Measurements from ENCODE around the gene SPRY2.
"Not testable (repeated sequence)": the region's sequence is repeated elsewhere in the genome, so short reads cannot be mapped to it uniquely, and the experiment has no call there.

SPRY2 gene

DNA sequence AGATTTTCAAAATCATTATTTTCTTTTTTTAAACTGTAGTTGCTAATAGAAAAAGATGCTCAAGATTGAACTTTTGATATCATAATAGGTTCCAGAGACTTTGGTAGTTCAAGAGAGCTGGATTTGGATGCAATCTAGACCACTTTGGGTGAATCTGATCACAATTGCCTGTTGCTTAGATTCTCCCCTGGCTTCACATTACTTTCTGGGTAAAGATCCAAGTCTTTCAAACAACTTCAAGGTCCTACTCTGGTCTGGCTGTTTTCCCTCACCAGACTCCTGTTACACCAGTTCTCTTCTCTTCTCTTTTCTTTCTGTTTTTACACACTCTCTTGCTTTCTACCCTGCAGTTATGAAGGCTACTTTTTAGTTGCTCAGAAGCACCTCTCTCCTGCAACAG, 7.4 kb upstream of the SPRY2 start:
- H3K36me3 ChIP-seq, result no peaks in the 10 kb centered on the region
- intact Hi-C loops (cut with DNase I; ENCODE audit: low total_unique reads), result loop anchor here (5.0 to 10.0 kb wide), 2 partner anchors 499 to 674 kb away; no protein-coding TSS in a partner anchor
- H3K27me3 ChIP-seq, result no peaks in the 10 kb centered on the region
- no peak overlapping the region for H3K4me3 ChIP-seq
- H3K27ac ChIP-seq, result no peak overlapping the region
- peaks cover 0 to 3% (median 1%) of the 10 kb centered on the region in 4 donors for H3K4me1 ChIP-seq
- TF ChIP-seq, protein P1, sequence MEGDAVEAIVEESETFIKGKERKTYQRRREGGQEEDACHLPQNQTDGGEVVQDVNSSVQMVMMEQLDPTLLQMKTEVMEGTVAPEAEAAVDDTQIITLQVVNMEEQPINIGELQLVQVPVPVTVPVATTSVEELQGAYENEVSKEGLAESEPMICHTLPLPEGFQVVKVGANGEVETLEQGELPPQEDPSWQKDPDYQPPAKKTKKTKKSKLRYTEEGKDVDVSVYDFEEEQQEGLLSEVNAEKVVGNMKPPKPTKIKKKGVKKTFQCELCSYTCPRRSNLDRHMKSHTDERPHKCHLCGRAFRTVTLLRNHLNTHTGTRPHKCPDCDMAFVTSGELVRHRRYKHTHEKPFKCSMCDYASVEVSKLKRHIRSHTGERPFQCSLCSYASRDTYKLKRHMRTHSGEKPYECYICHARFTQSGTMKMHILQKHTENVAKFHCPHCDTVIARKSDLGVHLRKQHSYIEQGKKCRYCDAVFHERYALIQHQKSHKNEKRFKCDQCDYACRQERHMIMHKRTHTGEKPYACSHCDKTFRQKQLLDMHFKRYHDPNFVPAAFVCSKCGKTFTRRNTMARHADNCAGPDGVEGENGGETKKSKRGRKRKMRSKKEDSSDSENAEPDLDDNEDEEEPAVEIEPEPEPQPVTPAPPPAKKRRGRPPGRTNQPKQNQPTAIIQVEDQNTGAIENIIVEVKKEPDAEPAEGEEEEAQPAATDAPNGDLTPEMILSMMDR (IDR thresholded peaks at IDR 0.05), result no peak
- no peak for DNase-seq
- no peaks in the 10 kb centered on the region for H3K9me3 ChIP-seq

GRCh38 chr13:80345771-80346510, 5.0 kb upstream of the SPRY2 start:
- Histone ChIP-seq H3K27ac (no peak overlapping the region), H3K9me3 (no peaks in the 10 kb centered on the region), H3K4me1 (peaks cover 0 to 11% (median 2%) of the 10 kb centered on the region in 4 donors), H3K4me3 (no peak overlapping the region), H3K27me3 (no peaks in the 10 kb centered on the region), H3K36me3 (no peaks in the 10 kb centered on the region)
- TF ChIP-seq, protein P1 (IDR thresholded peaks at IDR 0.05), result no peak
- no peak for DNase-seq
- intact Hi-C loops (cut with DNase I; ENCODE audit: low total_unique reads), result loop anchor here (5.0 to 10.0 kb wide), 2 partner anchors 501 to 671 kb away; no protein-coding TSS in a partner anchor

DNA sequence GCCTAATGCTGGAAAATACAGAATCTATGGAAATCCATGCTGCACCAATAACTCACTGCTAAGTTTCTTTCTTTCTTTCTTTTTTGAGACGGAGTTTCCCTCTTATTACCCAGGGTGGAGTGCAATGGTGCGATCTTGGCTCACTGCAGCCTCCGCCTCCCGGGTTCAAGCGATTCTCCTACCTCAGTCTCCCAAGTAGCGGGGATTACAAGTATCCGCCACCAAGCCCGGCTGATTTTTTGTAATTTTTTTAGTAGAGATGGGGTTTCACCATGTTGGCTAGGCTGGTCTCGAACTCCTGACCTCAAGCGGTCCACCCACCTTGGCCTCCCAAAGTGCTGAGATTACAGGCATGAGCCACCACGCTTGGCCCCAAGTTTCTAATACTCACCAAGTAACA, 3.1 kb upstream of the SPRY2 start:
- not testable (repeated sequence) for DNase-seq, H3K9me3 ChIP-seq, H3K36me3 ChIP-seq, H3K4me3 ChIP-seq, H3K27me3 ChIP-seq, H3K27ac ChIP-seq
- intact Hi-C loops (cut with DNase I; ENCODE audit: low total_unique reads), result loop anchor here (10.0 kb wide), 1 partner anchor 669 kb away; no protein-coding TSS in a partner anchor
- peaks cover 0 to 11% (median 2%) of the 10 kb centered on the region in 4 donors for H3K4me1 ChIP-seq

DNA sequence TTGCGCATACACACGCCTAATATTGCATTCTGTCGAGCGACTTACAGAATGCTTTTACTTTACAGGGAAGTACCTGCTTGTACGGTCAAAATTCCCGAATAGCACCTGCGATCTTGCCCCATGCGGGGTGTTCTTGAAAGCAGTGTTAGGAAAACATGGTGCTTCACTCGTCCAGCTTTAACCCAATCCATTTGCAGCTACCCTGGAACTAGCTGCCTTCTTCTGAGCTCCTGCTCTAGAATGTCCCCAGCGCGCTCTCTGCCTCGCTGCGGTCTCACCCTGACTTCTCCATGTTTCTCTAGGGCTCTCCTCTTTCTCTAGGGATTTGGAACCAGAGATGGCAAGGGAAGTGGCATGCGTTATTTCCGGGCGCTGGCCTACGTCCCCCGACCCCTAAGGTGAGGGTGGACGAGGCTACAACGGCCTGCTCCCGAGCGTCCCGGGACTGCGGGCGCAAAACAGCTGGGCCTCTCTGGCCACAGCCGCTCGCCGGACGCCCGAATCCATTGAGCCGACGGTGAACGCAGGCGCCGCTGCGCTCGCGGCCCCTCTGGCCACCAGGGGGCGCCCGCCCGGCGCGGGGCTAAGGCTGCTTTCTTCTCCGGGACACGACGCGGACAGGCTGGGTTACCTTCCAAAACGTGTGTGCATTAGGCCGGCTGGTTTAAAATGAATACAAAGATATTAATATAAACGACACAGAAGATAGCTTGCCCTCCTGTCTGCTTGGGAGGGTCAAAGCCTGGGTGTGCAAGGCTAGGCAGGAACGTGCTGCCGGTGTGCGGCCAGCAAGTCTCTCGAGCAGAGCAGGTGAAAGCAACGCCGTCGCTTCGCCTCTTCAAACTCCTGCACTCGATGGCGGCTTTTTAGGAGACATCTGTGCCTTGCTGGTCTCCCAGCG, 1.8 kb upstream of the SPRY2 start:
- no peaks in the 10 kb centered on the region for H3K36me3 ChIP-seq
- peak; percentile 80 to 91 for DNase-seq
- H3K27ac ChIP-seq, result peak overlapping the region; percentile 89 to 93
- H3K27me3 ChIP-seq, result no peaks in the 10 kb centered on the region
- H3K4me3 ChIP-seq, result peak overlapping the region; percentile 77 to 80
- TF ChIP-seq, protein P1 (IDR thresholded peaks at IDR 0.05), result peak; percentile 91 to 98
- peaks cover 0 to 18% (median 2%) of the 10 kb centered on the region in 4 donors for H3K4me1 ChIP-seq
- H3K9me3 ChIP-seq, result no peaks in the 10 kb centered on the region
- intact Hi-C loops (cut with DNase I; ENCODE audit: low total_unique reads), result loop anchor here (10.0 kb wide), 1 partner anchor 668 kb away; no protein-coding TSS in a partner anchor

DNA sequence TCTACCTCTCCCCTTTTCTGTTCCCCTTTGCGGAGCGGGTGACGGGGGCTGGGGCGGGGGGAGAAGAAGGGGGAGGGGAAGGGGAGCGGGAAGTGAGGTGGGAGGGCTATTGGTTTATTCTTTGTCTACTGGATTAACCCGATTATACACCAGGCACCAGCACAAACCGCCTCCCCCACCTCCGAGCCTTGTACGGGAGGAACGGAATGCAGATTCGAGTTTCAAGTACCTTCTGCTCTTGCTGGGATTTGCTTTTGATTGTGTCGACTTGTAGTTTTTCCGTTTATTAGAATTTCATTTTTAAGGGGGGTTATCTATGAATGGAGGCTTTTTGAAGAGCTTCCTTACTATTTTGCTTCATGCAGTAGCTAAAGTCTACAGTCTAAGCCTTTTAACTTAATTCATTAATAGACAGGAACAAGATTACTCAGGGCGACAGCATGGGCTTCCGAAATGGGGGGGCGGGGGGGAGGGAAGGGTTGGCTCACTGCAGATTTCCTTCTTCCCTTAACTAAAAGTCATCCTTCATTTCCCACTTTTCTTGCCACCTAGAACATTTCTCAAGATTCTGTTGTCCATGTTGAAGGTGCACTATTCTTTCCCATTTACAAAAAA, 937 bp upstream of the SPRY2 start:
- Histone ChIP-seq H3K27me3 (no peaks in the 10 kb centered on the region), H3K36me3 (peaks cover 6 to 7% (median 7%) of the 10 kb centered on the region in 3 donors), H3K4me1 (peaks cover 0 to 26% (median 9%) of the 10 kb centered on the region in 4 donors), H3K27ac (peak overlapping the region; percentile 89 to 93), H3K4me3 (peak overlapping the region; percentile 77 to 80), H3K9me3 (no peaks in the 10 kb centered on the region)
- DNase-seq, result peak; percentile 35 to 74
- TF ChIP-seq, protein P1 (IDR thresholded peaks at IDR 0.05), result no peak
- intact Hi-C loops (cut with DNase I; ENCODE audit: low total_unique reads), result loop anchor here (10.0 kb wide), 1 partner anchor 667 kb away; no protein-coding TSS in a partner anchor
